ENCODE measurements around the gene REG1B.

Gene REG1B

DNA sequence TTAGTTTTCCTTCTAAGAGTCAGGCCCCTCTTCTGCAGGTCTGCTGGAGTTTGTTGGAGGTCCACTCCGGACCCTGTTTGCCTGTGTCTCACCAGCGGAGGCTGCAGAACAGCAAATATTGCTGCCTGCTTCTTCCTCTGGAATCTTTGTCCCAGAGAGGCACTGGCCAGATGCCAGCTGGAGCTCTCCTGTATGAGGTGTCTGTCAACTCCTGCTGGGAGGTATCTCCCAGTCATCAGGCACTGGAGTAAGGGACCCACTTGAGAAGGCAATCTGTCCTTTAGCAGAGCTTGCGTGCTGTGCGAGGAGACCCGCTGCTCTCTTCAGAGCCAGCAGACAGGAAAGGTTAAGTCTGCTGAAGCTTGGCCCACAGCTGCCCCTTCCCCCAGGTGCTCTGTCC lies 4.8 kb downstream of the REG1B start:
- TF ChIP-seq FOXP2 (optimal IDR thresholded peaks at IDR 0.05; ENCODE audit: borderline replicate concordance, extremely low read depth, extremely low read length, insufficient read depth): no peak
- TF ChIP-seq, protein P1, sequence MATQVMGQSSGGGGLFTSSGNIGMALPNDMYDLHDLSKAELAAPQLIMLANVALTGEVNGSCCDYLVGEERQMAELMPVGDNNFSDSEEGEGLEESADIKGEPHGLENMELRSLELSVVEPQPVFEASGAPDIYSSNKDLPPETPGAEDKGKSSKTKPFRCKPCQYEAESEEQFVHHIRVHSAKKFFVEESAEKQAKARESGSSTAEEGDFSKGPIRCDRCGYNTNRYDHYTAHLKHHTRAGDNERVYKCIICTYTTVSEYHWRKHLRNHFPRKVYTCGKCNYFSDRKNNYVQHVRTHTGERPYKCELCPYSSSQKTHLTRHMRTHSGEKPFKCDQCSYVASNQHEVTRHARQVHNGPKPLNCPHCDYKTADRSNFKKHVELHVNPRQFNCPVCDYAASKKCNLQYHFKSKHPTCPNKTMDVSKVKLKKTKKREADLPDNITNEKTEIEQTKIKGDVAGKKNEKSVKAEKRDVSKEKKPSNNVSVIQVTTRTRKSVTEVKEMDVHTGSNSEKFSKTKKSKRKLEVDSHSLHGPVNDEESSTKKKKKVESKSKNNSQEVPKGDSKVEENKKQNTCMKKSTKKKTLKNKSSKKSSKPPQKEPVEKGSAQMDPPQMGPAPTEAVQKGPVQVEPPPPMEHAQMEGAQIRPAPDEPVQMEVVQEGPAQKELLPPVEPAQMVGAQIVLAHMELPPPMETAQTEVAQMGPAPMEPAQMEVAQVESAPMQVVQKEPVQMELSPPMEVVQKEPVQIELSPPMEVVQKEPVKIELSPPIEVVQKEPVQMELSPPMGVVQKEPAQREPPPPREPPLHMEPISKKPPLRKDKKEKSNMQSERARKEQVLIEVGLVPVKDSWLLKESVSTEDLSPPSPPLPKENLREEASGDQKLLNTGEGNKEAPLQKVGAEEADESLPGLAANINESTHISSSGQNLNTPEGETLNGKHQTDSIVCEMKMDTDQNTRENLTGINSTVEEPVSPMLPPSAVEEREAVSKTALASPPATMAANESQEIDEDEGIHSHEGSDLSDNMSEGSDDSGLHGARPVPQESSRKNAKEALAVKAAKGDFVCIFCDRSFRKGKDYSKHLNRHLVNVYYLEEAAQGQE (IDR thresholded peaks at IDR 0.05; ENCODE audit: insufficient read depth in 1 of 2, low read depth in 2 of 2, low read length in 2 of 2): no peak
- no peak for TF ChIP-seq POLR2AphosphoS5 (IDR thresholded peaks at IDR 0.05; ENCODE audit: low read depth, low read length)
- TF ChIP-seq SIN3A (IDR thresholded peaks at IDR 0.05; ENCODE audit: borderline replicate concordance, insufficient read depth, low read length): no peak
- TF ChIP-seq TAF1 (IDR thresholded peaks at IDR 0.05; ENCODE audit: borderline replicate concordance, insufficient read depth, low read length): no peak

DNA sequence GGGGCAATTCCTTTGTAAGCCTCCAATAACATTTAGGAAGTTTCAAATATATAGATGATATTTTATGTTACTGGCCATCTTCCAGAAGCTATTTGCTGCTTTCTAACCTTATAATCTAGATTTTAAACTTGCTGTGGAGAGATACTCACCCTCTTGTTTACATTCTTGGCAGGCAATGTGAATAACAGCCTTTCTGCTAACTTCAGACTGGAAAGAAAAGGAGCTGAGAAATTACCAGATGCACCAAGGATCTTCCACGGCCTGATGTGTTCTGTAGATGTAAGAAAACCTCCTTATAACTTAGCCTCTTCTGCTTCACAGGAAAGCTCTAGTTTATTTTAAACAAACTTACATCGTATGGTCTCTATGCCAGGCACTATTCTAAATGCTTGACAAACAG lies 16.7 kb downstream of the REG1B start:
- TF ChIP-seq POLR2AphosphoS5 (IDR thresholded peaks at IDR 0.05; ENCODE audit: low read depth, low read length) (no peak), TAF1 (IDR thresholded peaks at IDR 0.05; ENCODE audit: borderline replicate concordance, insufficient read depth, low read length) (no peak), FOXP2 (optimal IDR thresholded peaks at IDR 0.05; ENCODE audit: borderline replicate concordance, extremely low read depth, extremely low read length, insufficient read depth) (no peak), SIN3A (IDR thresholded peaks at IDR 0.05; ENCODE audit: borderline replicate concordance, insufficient read depth, low read length) (no peak)
- TF ChIP-seq, protein P1 (IDR thresholded peaks at IDR 0.05; ENCODE audit: insufficient read depth in 1 of 2, low read depth in 2 of 2, low read length in 2 of 2): no peak

DNA sequence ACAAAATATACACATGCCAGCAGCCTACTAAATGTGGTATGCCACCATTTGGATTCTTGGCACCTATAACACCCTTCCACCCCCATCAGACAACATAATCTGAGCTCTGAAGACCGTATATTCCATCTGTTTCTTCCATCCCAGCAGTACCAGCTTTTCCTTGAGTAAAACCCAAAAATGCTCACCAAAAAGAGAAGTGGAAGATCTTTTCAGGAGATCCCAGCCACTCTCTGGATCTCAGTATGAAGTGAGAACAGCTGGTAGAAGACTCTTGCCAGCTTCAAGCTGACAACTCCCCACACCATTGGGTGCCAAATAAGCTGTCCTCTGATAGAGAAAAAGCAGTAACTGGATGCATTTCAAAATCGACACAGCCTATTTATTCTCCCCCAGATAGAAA lies 22.6 kb downstream of the REG1B start:
- TF ChIP-seq FOXP2 (optimal IDR thresholded peaks at IDR 0.05; ENCODE audit: borderline replicate concordance, extremely low read depth, extremely low read length, insufficient read depth) (no peak), POLR2AphosphoS5 (IDR thresholded peaks at IDR 0.05; ENCODE audit: low read depth, low read length) (no peak), SIN3A (IDR thresholded peaks at IDR 0.05; ENCODE audit: borderline replicate concordance, insufficient read depth, low read length) (no peak), TAF1 (IDR thresholded peaks at IDR 0.05; ENCODE audit: borderline replicate concordance, insufficient read depth, low read length) (no peak)
- TF ChIP-seq, protein P1 (IDR thresholded peaks at IDR 0.05; ENCODE audit: insufficient read depth in 1 of 2, low read depth in 2 of 2, low read length in 2 of 2): no peak

DNA sequence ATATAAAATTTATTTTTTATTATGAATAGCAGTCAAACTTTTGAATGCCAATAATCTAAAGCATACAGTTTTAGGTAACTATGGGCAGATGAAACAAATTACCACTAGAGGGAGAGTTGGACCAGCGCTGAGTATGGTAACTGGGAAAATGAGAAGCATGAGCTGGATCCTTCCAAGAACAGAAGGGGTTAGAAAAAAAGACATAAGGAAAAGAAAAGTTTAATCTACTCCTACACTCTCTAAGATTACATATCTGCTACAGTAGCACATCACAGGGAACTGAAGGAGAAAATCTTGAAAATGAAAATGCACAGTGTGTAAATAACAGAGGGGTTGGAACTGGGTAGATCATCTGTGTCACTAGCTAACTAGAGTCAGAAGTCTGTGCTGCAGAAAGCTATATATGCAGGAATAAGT lies 46.8 kb downstream of the REG1B start:
- no peak for TF ChIP-seq POLR2AphosphoS5 (IDR thresholded peaks at IDR 0.05; ENCODE audit: low read depth, low read length)
- TF ChIP-seq SIN3A (IDR thresholded peaks at IDR 0.05; ENCODE audit: borderline replicate concordance, insufficient read depth, low read length): no peak
- TF ChIP-seq TAF1 (IDR thresholded peaks at IDR 0.05; ENCODE audit: borderline replicate concordance, insufficient read depth, low read length): no peak
- TF ChIP-seq, protein P1 (IDR thresholded peaks at IDR 0.05; ENCODE audit: insufficient read depth in 1 of 2, low read depth in 2 of 2, low read length in 2 of 2): no peak
- TF ChIP-seq FOXP2 (optimal IDR thresholded peaks at IDR 0.05; ENCODE audit: borderline replicate concordance, extremely low read depth, extremely low read length, insufficient read depth): no peak

DNA sequence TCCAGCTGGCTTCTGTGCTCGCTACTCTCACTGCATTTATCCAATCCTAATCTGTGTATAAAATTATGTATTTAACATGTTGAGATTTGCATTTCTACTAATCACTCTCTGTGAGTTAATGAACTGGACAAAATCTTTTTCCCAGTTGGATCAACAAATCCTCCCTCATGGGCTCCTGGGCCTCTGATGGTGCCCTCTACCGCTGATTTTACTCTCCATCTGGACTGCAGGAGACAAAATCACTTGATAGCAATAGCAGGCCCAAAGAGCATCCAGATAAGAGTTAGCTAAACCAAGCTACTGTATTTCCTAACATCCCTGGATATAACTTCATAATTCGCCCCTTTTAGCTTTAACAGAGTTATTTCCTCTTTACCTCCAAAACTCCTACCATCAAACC lies 47.8 kb downstream of the REG1B start:
- TF ChIP-seq FOXP2 (optimal IDR thresholded peaks at IDR 0.05; ENCODE audit: borderline replicate concordance, extremely low read depth, extremely low read length, insufficient read depth) (no peak), SIN3A (IDR thresholded peaks at IDR 0.05; ENCODE audit: borderline replicate concordance, insufficient read depth, low read length) (no peak), POLR2AphosphoS5 (IDR thresholded peaks at IDR 0.05; ENCODE audit: low read depth, low read length) (no peak), TAF1 (IDR thresholded peaks at IDR 0.05; ENCODE audit: borderline replicate concordance, insufficient read depth, low read length) (no peak)
- TF ChIP-seq, protein P1 (IDR thresholded peaks at IDR 0.05; ENCODE audit: insufficient read depth in 1 of 2, low read depth in 2 of 2, low read length in 2 of 2): no peak

Data from PFSK-1 (cell line).